HG03045 (cell line): ENCODE data around the gene EDA.
"Not testable (repeated sequence)": the region's sequence is repeated elsewhere in the genome, so short reads cannot be mapped to it uniquely, and the experiment has no call there.

Source experiments
- ATAC-seq: cut with Tn5 transposase; IDR thresholded peaks from one replicate; pipeline ENCODE4 v1.9.1; 2021; ENCODE audit warnings: mild to moderate bottlenecking, moderate library complexity; ENCODE audit not compliant: unreplicated experiment

The EDA gene

GRCh38 chrX:69741721-69742120 is 125.8 kb downstream of the EDA start:
- ATAC-seq = no peak

DNA sequence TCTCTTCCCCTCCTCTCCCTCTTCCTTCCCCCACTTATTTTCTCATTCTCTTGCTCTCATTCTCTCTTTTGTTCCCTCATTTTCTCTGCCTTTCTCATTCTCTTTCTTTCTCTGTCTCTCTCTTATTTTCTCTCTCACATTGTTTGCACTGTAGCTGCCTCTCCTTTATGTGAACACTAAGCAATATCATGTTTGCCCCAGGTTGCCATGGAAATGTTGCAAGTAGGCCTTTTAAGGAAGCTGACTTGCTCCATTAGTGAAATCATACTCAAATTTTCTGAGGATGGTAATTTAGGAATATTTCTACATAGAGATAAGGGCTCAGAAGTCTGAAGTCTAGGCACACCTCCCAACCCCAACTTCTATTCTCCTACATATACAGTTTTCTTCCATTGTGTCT is 130.1 kb downstream of the EDA start:
- ATAC-seq = no peak

- no peak for ATAC-seq
Observed at GRCh38 chrX:69748055-69748454, 132.1 kb downstream of the EDA start.

DNA sequence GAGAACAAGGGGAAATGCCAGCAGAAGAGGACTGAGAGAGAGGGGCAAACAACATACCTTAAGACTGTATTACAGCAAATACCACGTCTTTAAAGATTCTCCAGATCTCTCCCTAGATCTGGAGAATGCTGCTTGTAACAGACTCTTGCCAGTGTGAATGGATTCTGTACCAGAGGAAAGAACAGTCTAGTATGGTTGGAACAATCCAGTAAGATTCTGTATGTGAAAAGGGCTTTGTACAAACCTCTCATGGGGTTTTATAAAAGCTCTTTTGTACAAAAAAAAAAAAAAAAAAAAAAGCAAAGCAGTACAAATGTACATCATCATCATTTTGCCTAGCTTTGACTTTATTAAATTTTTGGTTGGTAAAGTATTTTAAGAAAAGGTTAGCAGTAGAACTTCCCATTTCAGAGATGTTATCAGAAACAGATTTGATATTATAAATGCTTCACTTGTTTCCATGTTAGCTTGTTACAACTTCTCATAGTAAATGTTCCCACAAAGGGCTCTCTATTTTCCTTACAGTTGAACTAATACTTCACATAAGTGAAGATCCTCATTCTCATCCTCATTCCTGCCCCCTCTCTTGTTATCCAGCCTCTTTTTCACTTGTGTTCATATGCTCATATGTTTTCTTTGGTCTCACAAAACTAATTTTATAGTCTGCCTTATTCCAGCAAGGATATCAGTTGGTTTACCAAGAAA is 144.2 kb downstream of the EDA start:
- ATAC-seq = no peak

- no peak for ATAC-seq
Observed at GRCh38 chrX:69761633-69762032, 145.7 kb downstream of the EDA start.

GRCh38 chrX:69762340-69762739 is 146.4 kb downstream of the EDA start:
- no peak for ATAC-seq

DNA sequence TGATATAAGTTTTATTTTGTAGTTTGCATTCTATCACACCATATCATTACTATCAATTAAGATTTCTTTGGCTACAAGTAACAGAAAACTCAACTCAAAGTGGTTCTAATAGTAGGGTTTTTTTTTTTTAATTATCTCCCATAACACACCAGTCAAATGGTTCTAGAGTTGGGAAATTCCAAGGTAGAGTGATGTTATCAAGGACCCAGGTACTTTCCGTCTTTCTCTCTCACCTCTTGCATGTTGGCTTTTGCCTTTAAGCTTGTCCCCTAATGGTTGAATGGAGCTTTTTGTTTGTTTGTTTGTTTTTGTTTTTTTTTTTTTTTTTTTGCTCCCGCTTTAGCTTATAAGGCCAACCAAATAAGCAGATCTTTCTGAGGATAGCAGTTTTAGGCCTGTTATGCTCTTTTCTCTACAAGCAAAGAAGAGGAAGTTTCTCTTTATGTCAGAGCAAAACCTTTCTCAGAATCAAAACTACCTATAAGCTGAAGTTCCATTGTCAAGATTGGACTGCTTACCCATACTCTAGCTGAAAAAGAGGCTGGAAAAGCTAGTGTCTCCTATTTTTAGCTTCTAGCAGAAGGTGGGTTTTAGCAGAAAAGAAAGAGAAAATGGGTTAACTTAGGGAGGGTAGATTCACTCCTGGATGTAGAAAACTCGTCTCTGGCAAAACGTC is 177.5 kb downstream of the EDA start:
- ATAC-seq = no peak

- no peak for ATAC-seq
Observed at GRCh38 chrX:69795702-69796101, 179.8 kb downstream of the EDA start.

GRCh38 chrX:69807400-69807799 is 191.5 kb downstream of the EDA start:
- no peak for ATAC-seq

DNA sequence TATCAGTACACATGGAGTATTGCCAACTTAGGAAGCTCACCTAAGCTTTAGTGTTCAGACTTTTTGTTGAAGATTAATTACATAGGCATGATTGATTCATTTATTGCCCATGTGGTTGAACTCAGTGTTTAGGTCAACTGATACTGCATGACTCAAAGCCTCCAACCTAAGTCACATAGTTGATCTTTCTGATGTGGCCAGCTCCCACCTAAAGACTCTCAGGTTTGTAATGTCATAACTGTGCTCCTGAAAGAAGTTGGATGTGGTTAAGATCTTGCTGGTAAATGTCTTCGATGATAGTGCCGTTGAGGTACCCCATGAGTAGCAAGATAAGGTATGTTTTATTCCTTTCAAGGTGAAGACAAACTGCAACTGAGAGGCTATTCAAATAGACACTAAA is 192.5 kb downstream of the EDA start:
- ATAC-seq = no peak

GRCh38 chrX:69813677-69814076 is 197.8 kb downstream of the EDA start:
- no peak for ATAC-seq

GRCh38 chrX:69815063-69815462 is 199.2 kb downstream of the EDA start:
- no peak for ATAC-seq

- ATAC-seq = no peak
Observed at GRCh38 chrX:69815519-69815918, 199.6 kb downstream of the EDA start.

GRCh38 chrX:69844636-69845035 is 228.7 kb downstream of the EDA start:
- no peak for ATAC-seq

- not testable (repeated sequence) for ATAC-seq
Observed at GRCh38 chrX:69859999-69860398, 244.1 kb downstream of the EDA start.

DNA sequence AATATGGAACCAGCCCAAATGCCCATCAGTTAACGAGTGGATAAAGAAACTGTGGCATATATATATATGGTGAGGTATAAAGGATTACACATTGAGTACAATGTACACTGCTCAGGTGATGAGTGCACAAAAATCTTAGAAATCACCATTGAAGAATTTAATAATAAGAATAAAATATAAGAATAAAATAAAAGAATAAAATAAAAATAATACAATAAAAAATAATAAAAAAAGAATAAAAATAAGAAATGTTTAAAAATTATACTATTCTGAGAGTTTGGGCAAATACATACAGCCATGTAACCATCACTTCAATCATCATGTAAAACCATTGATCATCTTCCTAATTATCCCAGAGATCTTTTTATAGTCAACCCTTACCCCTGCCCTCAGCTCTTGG is 260.3 kb downstream of the EDA start:
- no peak for ATAC-seq

GRCh38 chrX:69884210-69884609 is 268.3 kb downstream of the EDA start:
- no peak for ATAC-seq

GRCh38 chrX:69896046-69896445 is 280.1 kb downstream of the EDA start:
- no peak for ATAC-seq

GRCh38 chrX:69900491-69900890 is 284.6 kb downstream of the EDA start:
- ATAC-seq = no peak

DNA sequence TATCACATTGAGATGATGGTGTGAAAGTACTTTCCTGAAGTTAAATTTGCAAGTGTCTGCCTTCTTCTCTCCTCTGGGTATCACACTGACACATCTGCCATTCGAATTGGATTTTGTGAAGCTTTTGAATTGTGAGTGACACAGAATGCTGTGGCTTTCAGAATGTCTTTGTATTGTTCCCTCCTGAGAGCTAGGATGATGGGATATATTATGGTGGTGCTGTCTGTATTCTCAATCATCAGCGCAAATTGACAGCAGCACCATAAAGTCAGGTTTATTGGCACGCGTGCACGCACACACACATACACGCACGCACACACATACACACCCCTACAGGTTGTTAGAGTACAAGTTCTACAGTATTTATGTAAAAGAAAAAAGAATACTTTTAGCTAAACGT is 290.5 kb downstream of the EDA start:
- no peak for ATAC-seq

- no peak for ATAC-seq
Observed at GRCh38 chrX:69914781-69915180, 298.9 kb downstream of the EDA start.

GRCh38 chrX:69919749-69920148 is 303.8 kb downstream of the EDA start:
- ATAC-seq = no peak

DNA sequence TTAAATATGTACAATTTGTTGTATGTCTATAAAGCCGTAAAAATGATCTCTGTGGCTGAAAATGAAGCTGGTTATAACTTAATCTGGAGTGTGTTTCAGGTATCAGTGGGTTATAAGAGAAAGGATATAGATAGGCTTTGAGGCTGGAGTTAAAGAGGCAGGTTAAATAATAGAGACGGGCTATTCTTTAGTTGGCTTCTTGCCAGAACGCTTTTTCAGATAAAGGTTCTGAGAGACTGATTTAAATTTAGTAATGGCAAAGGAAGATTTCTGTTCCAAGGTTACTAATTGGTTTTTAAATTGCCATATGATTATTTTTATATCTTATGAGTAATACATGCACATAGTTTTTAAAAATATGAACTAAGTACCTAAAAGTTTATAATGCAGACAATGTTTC is 316.4 kb downstream of the EDA start:
- no peak for ATAC-seq
